ENCODE data around the gene ANKRD1.
A peak's percentile ranks its signal among the peaks of the same experiment; 100 is the strongest.

Gene ANKRD1

DNA sequence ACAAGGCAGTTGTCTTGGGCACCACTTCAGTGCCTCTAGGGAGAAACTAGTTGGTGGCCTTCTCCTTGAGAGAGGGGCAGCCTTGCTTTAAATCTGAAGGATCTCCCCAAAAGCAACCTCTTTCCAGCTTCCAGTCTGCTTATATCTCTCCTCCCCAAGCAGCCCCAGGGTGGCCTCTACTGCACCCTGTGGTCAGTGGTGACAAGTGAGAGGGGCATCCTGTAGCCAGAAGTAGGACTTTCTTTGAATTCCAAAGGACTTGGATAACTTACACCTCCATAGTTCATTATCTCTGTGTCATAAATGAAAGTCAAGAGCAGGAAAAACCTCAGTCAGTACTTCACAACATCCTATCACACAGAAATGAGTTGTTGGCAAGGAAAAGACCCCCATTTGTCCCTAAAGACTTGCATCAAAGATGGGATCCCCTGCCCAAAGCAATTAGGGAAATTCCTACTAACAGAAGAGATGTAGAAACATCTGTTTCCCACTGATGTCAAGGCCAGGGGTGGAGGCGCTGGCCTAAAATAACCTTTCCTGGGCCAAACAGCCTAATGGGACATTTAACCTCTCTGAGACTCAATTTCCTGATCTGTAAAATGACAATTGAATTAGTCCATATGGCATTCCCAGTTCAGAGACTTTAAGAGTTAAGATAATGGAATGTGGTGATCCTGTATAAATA lies 44.0 kb upstream of the ANKRD1 start:
- ATAC-seq = no peak
- no peak for TF ChIP-seq ZC3H10 (CRISPR knock-in tag; IDR thresholded peaks at IDR 0.05)
- TF ChIP-seq ESRRG (CRISPR knock-in tag; IDR thresholded peaks at IDR 0.05) = no peak
- no peak for TF ChIP-seq ZFP3 (CRISPR knock-in tag; IDR thresholded peaks at IDR 0.05)
- no peak for TF ChIP-seq TCF4 (CRISPR knock-in tag; IDR thresholded peaks at IDR 0.05; ENCODE audit: borderline replicate concordance)
- TF ChIP-seq OSR1 (CRISPR knock-in tag; IDR thresholded peaks at IDR 0.05) = no peak
- no peak for TF ChIP-seq GLIS3 (CRISPR knock-in tag; IDR thresholded peaks at IDR 0.05)
- TF ChIP-seq CSDC2 (CRISPR knock-in tag; IDR thresholded peaks at IDR 0.05) = no peak
- TF ChIP-seq, protein P1, sequence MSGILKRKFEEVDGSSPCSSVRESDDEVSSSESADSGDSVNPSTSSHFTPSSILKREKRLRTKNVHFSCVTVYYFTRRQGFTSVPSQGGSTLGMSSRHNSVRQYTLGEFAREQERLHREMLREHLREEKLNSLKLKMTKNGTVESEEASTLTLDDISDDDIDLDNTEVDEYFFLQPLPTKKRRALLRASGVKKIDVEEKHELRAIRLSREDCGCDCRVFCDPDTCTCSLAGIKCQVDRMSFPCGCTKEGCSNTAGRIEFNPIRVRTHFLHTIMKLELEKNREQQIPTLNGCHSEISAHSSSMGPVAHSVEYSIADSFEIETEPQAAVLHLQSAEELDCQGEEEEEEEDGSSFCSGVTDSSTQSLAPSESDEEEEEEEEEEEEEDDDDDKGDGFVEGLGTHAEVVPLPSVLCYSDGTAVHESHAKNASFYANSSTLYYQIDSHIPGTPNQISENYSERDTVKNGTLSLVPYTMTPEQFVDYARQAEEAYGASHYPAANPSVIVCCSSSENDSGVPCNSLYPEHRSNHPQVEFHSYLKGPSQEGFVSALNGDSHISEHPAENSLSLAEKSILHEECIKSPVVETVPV (CRISPR knock-in tag; IDR thresholded peaks at IDR 0.05) = no peak
- TF ChIP-seq ISL1 (CRISPR knock-in tag; IDR thresholded peaks at IDR 0.05) = no peak
- TF ChIP-seq RARB (CRISPR knock-in tag; IDR thresholded peaks at IDR 0.05) = no peak
- TF ChIP-seq TOX (CRISPR knock-in tag; IDR thresholded peaks at IDR 0.05; ENCODE audit: borderline replicate concordance) = no peak
- no peak for TF ChIP-seq BACH2 (CRISPR knock-in tag; IDR thresholded peaks at IDR 0.05; ENCODE audit: borderline replicate concordance)
- no peak for TF ChIP-seq PPARA (CRISPR knock-in tag; IDR thresholded peaks at IDR 0.05; ENCODE audit: borderline replicate concordance)
- TF ChIP-seq, protein P2, sequence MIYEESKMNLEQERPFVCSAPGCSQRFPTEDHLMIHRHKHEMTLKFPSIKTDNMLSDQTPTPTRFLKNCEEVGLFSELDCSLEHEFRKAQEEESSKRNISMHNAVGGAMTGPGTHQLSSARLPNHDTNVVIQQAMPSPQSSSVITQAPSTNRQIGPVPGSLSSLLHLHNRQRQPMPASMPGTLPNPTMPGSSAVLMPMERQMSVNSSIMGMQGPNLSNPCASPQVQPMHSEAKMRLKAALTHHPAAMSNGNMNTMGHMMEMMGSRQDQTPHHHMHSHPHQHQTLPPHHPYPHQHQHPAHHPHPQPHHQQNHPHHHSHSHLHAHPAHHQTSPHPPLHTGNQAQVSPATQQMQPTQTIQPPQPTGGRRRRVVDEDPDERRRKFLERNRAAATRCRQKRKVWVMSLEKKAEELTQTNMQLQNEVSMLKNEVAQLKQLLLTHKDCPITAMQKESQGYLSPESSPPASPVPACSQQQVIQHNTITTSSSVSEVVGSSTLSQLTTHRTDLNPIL (CRISPR knock-in tag; IDR thresholded peaks at IDR 0.05; ENCODE audit: low read depth) = no peak
- TF ChIP-seq ZNF565 (CRISPR knock-in tag; conservative IDR thresholded peaks at IDR 0.05; ENCODE audit: low read depth) = no peak
- TF ChIP-seq, protein P3, sequence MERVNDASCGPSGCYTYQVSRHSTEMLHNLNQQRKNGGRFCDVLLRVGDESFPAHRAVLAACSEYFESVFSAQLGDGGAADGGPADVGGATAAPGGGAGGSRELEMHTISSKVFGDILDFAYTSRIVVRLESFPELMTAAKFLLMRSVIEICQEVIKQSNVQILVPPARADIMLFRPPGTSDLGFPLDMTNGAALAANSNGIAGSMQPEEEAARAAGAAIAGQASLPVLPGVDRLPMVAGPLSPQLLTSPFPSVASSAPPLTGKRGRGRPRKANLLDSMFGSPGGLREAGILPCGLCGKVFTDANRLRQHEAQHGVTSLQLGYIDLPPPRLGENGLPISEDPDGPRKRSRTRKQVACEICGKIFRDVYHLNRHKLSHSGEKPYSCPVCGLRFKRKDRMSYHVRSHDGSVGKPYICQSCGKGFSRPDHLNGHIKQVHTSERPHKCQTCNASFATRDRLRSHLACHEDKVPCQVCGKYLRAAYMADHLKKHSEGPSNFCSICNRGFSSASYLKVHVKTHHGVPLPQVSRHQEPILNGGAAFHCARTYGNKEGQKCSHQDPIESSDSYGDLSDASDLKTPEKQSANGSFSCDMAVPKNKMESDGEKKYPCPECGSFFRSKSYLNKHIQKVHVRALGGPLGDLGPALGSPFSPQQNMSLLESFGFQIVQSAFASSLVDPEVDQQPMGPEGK (CRISPR knock-in tag; IDR thresholded peaks at IDR 0.05; ENCODE audit: borderline replicate concordance) = no peak
- no peak for TF ChIP-seq ARNTL (CRISPR knock-in tag; IDR thresholded peaks at IDR 0.05; ENCODE audit: borderline replicate concordance, low read depth)

DNA sequence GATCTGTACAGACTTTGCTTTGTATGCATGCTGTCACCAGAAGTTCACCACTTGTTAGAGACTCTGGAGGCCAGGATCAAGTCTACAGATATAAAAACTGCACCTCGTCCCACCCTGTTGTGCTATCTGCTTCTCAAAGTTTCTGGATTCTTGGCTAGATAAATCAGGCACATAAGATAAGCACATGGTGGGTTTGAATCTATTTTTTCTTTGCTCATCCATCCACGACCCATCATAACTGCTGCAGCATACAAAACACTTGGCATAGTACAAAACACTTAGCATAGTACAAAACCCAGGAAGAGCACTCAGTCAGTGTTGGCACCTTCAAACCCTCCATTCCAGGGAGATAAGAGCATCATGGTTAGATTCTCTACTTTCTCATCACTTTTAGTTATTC lies 42.4 kb upstream of the ANKRD1 start:
- TF ChIP-seq, protein P4, sequence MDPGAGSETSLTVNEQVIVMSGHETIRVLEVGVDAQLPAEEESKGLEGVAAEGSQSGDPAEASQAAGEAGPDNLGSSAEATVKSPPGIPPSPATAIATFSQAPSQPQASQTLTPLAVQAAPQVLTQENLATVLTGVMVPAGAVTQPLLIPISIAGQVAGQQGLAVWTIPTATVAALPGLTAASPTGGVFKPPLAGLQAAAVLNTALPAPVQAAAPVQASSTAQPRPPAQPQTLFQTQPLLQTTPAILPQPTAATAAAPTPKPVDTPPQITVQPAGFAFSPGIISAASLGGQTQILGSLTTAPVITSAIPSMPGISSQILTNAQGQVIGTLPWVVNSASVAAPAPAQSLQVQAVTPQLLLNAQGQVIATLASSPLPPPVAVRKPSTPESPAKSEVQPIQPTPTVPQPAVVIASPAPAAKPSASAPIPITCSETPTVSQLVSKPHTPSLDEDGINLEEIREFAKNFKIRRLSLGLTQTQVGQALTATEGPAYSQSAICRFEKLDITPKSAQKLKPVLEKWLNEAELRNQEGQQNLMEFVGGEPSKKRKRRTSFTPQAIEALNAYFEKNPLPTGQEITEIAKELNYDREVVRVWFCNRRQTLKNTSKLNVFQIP (CRISPR knock-in tag; IDR thresholded peaks at IDR 0.05; ENCODE audit: borderline replicate concordance, low read depth) = no peak
- no peak for TF ChIP-seq PPARA (CRISPR knock-in tag; IDR thresholded peaks at IDR 0.05; ENCODE audit: borderline replicate concordance)
- TF ChIP-seq, protein P1 (CRISPR knock-in tag; IDR thresholded peaks at IDR 0.05) = no peak
- no peak for ATAC-seq

DNA sequence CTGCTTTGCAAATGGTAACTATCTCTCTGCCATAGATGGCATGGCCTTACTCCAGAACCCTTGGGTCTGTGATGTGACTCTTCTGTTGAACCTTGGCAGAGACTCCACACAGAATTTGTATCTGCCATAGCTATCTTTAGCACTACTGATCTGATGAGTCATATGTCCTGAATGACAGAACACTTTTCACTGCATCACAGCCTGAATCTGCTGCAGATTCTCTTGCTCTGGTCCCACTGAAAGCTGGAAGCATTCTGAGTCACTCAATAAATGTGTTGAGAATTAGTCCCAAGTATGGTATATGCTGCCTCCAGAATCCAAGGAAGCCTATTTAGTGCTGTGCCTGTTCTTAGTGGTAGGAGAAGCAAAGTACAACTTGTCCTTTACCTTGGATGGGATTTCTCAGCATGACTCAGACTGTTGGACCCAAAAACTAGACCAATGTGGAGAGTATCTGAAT lies 39.5 kb upstream of the ANKRD1 start:
- TF ChIP-seq ISL1 (CRISPR knock-in tag; IDR thresholded peaks at IDR 0.05) (peak; percentile 63), TOX (CRISPR knock-in tag; IDR thresholded peaks at IDR 0.05; ENCODE audit: borderline replicate concordance) (no peak), BACH2 (CRISPR knock-in tag; IDR thresholded peaks at IDR 0.05; ENCODE audit: borderline replicate concordance) (no peak), RARB (CRISPR knock-in tag; IDR thresholded peaks at IDR 0.05) (no peak), ZFP30 (CRISPR knock-in tag; IDR thresholded peaks at IDR 0.05) (no peak)
- TF ChIP-seq, protein P1 (CRISPR knock-in tag; IDR thresholded peaks at IDR 0.05) = no peak
- ATAC-seq = peak; percentile 98

Data from SK-N-SH treated with all-trans-retinoic acid at 6 μM for 48 hours (cell line).